Hematopoietic multipotent progenitor cell treated with erythropoietin and hydrocortisone succinate and interleukin-3 and kit ligand, for 4 days (in vitro differentiated cells): ENCODE results near the gene RNF34.

Experiments used
- DNase-seq: peaks from one replicate; pipeline ENCODE4 v3.0.0-alpha.2; 2015

Gene RNF34

DNA sequence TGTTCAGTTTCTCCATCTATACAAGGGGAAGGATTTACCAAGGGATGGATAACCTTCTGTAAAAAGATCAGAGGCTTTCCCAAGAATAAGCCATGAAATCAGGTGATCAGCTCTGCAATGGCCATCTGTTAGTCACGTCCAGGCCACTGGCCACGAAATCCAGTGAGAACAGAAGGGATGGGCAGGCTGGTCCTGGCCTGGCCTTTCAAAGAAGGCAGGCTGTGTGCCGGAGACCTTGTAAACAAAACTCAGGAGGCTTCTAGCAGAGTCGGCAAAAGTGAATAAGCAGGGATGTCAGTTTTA is 68.5 kb downstream of the RNF34 start:
- DNase-seq, result no peak

DNA sequence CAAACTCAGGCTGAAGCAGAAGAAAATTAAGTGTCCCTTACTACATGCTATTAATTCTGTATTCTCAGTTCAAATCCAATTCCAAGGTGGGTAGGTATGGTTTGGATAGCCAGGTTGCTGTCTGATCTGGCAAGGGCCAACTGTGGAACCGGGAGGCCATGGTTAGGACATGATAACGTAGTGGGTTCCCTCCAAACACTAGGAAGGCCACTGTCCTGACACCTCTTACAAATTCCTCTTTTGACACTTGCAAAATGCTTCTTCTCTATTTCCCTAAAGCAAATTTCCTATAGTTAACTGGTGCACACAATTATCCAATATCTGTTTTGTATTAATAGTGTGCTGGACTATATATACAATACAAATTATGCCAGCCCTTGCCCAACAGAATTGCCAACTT is 70.8 kb downstream of the RNF34 start:
- no peak for DNase-seq

DNA sequence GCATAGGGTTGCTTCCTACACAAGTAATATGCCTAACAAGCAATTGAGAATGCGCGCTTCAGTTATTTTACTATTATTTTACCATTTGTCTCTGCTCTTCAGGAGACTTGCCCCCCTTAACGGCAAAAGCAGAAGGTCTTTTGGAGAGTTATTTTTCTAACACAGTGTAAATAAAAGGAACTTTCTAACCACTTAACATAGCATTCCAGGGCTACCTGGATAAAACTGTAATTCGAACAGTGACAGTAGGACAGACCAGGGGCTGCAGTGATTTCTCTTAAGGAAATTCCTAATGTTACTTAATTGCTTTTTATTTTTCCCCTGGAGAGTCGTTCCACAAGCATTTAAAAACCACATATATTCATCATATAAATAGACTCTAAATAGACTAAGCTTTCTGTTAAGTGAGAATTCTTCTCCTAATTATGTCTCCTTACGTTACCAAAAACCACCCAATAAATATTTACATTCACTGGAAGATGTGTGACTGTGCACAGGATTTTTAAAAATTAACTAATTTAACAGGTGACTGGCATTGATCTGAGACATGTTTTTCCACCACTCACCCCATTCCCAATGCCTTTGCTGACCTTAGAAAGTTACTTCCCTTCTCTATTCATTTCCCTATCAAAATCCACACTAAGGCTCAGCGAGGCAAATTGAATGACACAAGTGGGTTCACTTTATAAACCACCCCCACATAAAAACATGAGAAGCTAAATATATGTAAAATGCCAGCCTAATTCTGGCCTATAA is 72.4 kb downstream of the RNF34 start:
- no peak for DNase-seq
